Measurements from ENCODE around the gene CPT1B. TPM values are rescaled to one million over a fixed set of nuclear protein-coding genes. Genes with fewer than 3 reads are reported as not detected.

CPT1B gene
- total and polyA plus RNA-seq, 2 donors (not counting 3 experiments of a cell fraction or from before 2014, with no cell fraction given): 7.1 TPM

- intact Hi-C loops (cut with micrococcal nuclease): no loop called here
- no peak for DNase-seq (ENCODE audit: low read depth, low spot score)
- FAIRE-seq: no peak
These were observed 8.2 kb upstream of the CPT1B start for GRCh38 chr22:50586416-50586815.

More at GRCh38 chr22:50586416-50586815, 8.2 kb upstream of the CPT1B start:
- Histone ChIP-seq H3K36me3 (ENCODE audit: control insufficient read depth in 2 of 2, extremely low read depth in 1 of 2, insufficient read depth in 2 of 2, low read length in 2 of 2) (no peaks in the 10 kb centered on the region), H3K9ac (replicated peaks; ENCODE audit: extremely low read depth, insufficient read depth, low read length) (no peak overlapping the region), H3K4me2 (ENCODE audit: insufficient read depth, low read length) (no peak overlapping the region), H3K9me3 (replicated peaks; ENCODE audit: control insufficient read depth, insufficient read depth, low read length) (no peaks in the 10 kb centered on the region), H3K27me3 (ENCODE audit: control insufficient read depth in 2 of 2, insufficient read depth in 2 of 2, low read length in 2 of 2) (peaks cover 7 to 10% of the 10 kb centered on the region in 2 experiments), H3K9me1 (replicated peaks; ENCODE audit: control insufficient read depth, extremely low read depth, insufficient read depth, low read length) (no peaks in the 10 kb centered on the region), H2AFZ (ENCODE audit: low read depth, low read length) (no peak overlapping the region), H3K27ac (ENCODE audit: insufficient read depth, low read depth, low read length) (no peak overlapping the region), H3K79me2 (ENCODE audit: control insufficient read depth, insufficient read depth, low read length) (peaks cover 6% of the 10 kb centered on the region), H4K20me1 (replicated peaks; ENCODE audit: control insufficient read depth, extremely low read depth, insufficient read depth, low read length) (no peaks in the 10 kb centered on the region), H3K4me3 (replicated peaks in 1 of 3; ENCODE audit: insufficient read depth in 1 of 3, low read depth in 1 of 3, low read length in 3 of 3) (no peak overlapping the region), H3K4me1 (ENCODE audit: control insufficient read depth, extremely low read depth, insufficient read depth, low read length) (peaks cover 11% of the 10 kb centered on the region)
- BruUV-seq (replicated peaks): no TSS peak
- no peak for TF ChIP-seq POLR2A (IDR thresholded peaks at IDR 0.05; ENCODE audit: low read depth, low read length)
- TF ChIP-seq MYC (IDR thresholded peaks at IDR 0.05; ENCODE audit: low read depth, low read length): no peak
- no peak for TF ChIP-seq GATA2 (IDR thresholded peaks at IDR 0.05; ENCODE audit: insufficient read depth, insufficient read length, low read depth, low read length)
- no peak for TF ChIP-seq FOS (IDR thresholded peaks at IDR 0.05; ENCODE audit: borderline replicate concordance, insufficient read depth, low read length)
- no peak for TF ChIP-seq JUN (IDR thresholded peaks at IDR 0.05; ENCODE audit: borderline replicate concordance, insufficient read depth, insufficient read length, low read depth)
- no peak for TF ChIP-seq CTCF (IDR thresholded peaks at IDR 0.05; ENCODE audit: extremely low read depth in 1 of 2, insufficient read depth in 1 of 2, low read depth in 1 of 2, low read length in 2 of 2)
- no peak for TF ChIP-seq MAX (IDR thresholded peaks at IDR 0.05; ENCODE audit: insufficient read depth, insufficient read length)
- no peak for TF ChIP-seq POLR2AphosphoS5 (IDR thresholded peaks at IDR 0.05; ENCODE audit: insufficient read depth, low read depth, low read length)
- no peak for TF ChIP-seq EZH2 (IDR thresholded peaks at IDR 0.05; ENCODE audit: borderline replicate concordance, low read depth, low read length, severe bottlenecking)
- dilution Hi-C loops (cut with MboI; ENCODE audit: extremely low pct_ligation_motif_present, low sequenced_read_pairs): no loop called here
- CTCF ChIA-PET: no interaction called here
- POLR2A ChIA-PET: no interaction called here

Measured in endothelial cell of umbilical vein (primary cell).